CD4-positive, alpha-beta T cell treated with Interleukin-4 for 4 hours (primary cell): ENCODE results near the gene SLC44A5.
A peak's percentile ranks its signal among the peaks of the same experiment; 100 is the strongest.
"Not testable (repeated sequence)": the region's sequence is repeated elsewhere in the genome, so short reads cannot be mapped to it uniquely, and the experiment has no call there.

ENCODE experiments used
- DNase-seq: peaks from one replicate; pipeline ENCODE4 v3.0.0-alpha.2; 2020

Gene SLC44A5

GRCh38 chr1:75345538-75346292 is 265.2 kb downstream of the SLC44A5 start:
- DNase-seq = no peak

- no peak for DNase-seq
Observed at GRCh38 chr1:75342786-75343185, 268.1 kb downstream of the SLC44A5 start.

GRCh38 chr1:75341537-75341936 is 269.4 kb downstream of the SLC44A5 start:
- DNase-seq = no peak

GRCh38 chr1:75338616-75339483 is 272.1 kb downstream of the SLC44A5 start:
- DNase-seq = no peak

GRCh38 chr1:75334876-75335389 is 276.0 kb downstream of the SLC44A5 start:
- DNase-seq = no peak

- no peak for DNase-seq
Observed at GRCh38 chr1:75330624-75331023, 280.3 kb downstream of the SLC44A5 start.

- no peak for DNase-seq
Observed at GRCh38 chr1:75328691-75329090, 282.2 kb downstream of the SLC44A5 start.

GRCh38 chr1:75327395-75327794 is 283.5 kb downstream of the SLC44A5 start:
- DNase-seq = no peak

- DNase-seq = no peak
Observed at GRCh38 chr1:75317976-75318375, 292.9 kb downstream of the SLC44A5 start.

GRCh38 chr1:75316230-75316629 is 294.7 kb downstream of the SLC44A5 start:
- DNase-seq = no peak

GRCh38 chr1:75312620-75313019 is 298.3 kb downstream of the SLC44A5 start:
- no peak for DNase-seq

- DNase-seq = no peak
Observed at GRCh38 chr1:75310067-75310466, 300.8 kb downstream of the SLC44A5 start.

- DNase-seq = no peak
Observed at GRCh38 chr1:75308365-75308764, 302.5 kb downstream of the SLC44A5 start.

- DNase-seq = no peak
Observed at GRCh38 chr1:75305061-75305460, 305.9 kb downstream of the SLC44A5 start.

- DNase-seq = no peak
Observed at GRCh38 chr1:75293270-75293669, 317.6 kb downstream of the SLC44A5 start.

- no peak for DNase-seq
Observed at GRCh38 chr1:75292013-75292412, 318.9 kb downstream of the SLC44A5 start.

GRCh38 chr1:75276385-75276784 is 334.5 kb downstream of the SLC44A5 start:
- DNase-seq = no peak

GRCh38 chr1:75275631-75276030 is 335.3 kb downstream of the SLC44A5 start:
- DNase-seq = no peak

- no peak for DNase-seq
Observed at GRCh38 chr1:75274920-75275506, 335.9 kb downstream of the SLC44A5 start.

- no peak for DNase-seq
Observed at GRCh38 chr1:75273110-75273509, 337.8 kb downstream of the SLC44A5 start.

GRCh38 chr1:75265792-75266191 is 345.1 kb downstream of the SLC44A5 start:
- DNase-seq = peak; percentile 15

GRCh38 chr1:75264112-75264511 is 346.8 kb downstream of the SLC44A5 start:
- no peak for DNase-seq

- not testable (repeated sequence) for DNase-seq
Observed at GRCh38 chr1:75263616-75264015, 347.3 kb downstream of the SLC44A5 start.
